Left cardiac atrium (tissue), 4 donors: Measurements from ENCODE around the gene CCDC78. TPM values are rescaled to one million over a fixed set of nuclear protein-coding genes. Genes with fewer than 3 reads are reported as not detected.
"Not testable (repeated sequence)": the region's sequence is repeated elsewhere in the genome, so short reads cannot be mapped to it uniquely, and the experiment has no call there.

Experiments used
- ATAC-seq, 2 donors: fragments of 200-7000 bp; cut with Tn5 transposase; one replicate each; pipeline ENCODE4 v1.9.1; 2020; ENCODE audit warnings: mild to moderate bottlenecking in 2 of 2, moderate library complexity in 2 of 2
- DNase-seq: peaks from one replicate; pipeline ENCODE4 v3.0.0-alpha.2; 2020
- intact Hi-C, 2 donors: fragments of 100-400 bp; cut with DNase I; formaldehyde crosslinking; loops; one replicate each; pipeline versions ENCODE4 v1.14.1 to v1.15.1; 2022 to 2023
- total RNA-seq, 2 donors: library from RNA; stranded (reverse); fragmentation: NEBNext Ultra II Directional; extraction: Animal tissue kit (Norgen Biotek cat#: 25700); gene quantifications; one replicate each; pipeline ENCODE4 v1.2.1, GENCODE V29; 2021
- donor health status: DM: no; HTN: yes; CAD: no.
- donor health status: DM: no; HTN: yes; CAD: no; lungs with severe emphysema.
- donor health status: DM: yes; HTN: yes; CAD: no.
- donor health status: Dilated cardiomyopathy.

The CCDC78 gene
- total RNA-seq, 2 donors from 2014 or later = 0.50 to 0.56 TPM

GRCh38 chr16:762595-763268 lies 36.5 kb upstream of the CCDC78 start:
- ATAC-seq (no peak), DNase-seq (no peak)
- intact Hi-C loops = no loop called here

DNA sequence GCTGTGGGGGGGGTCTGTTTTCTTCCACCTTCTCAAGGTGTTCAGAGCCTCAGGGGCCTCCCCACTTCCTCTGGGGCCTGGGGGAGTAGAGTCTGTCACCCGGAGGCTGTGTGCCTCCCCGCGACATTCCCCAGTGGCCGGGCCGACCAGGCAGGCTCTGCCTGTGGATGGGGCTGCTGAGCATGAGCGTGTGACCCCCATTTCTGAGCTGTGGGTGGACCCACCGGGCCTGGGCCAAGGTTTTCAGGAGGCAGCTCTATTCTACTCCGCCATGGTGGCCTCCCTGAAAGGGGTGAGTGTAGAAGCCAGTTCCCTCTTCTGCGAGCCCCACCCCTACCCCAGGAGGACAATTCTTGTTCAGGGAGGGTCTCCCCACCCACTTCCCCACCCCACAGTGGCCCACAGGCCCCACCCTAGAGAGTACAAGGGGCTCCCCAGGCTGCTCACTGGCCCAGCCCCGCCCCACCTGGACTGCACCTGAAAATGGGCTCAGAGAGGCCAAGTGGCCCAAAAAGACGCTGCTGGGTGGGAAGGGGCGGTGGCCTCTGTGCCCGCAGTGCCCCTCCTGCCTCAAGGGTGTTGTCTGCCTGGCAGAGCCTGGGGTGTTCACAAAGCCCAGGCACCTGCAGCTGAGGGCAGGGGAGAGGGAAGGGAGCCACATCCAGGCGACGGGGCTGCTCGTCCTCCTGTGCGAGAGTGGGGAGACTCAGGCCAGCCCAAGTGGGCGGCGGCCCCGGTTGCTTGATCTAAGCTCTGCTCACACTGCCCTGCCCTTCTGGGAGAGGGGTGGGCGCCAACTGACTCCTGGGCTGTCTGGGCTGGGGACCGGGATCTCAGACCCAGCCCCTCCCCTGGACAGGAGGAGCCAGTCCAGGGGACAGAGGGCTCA lies 35.6 kb upstream of the CCDC78 start:
- DNase-seq (no peak), ATAC-seq (no peak)
- intact Hi-C loops = no loop called here

GRCh38 chr16:760545-761343 lies 34.5 kb upstream of the CCDC78 start, which contains the start of gene MSLN:
MSLN (plus strand) TSS chr16:760734; CDS start chr16:762681, 1,947 bp downstream.
- DNase-seq (peak; percentile 46), ATAC-seq (peak; percentile 49 to 86)
- intact Hi-C loops = no loop called here

GRCh38 chr16:760065-760464 lies 33.8 kb upstream of the CCDC78 start:
- DNase-seq = no peak
- peak; percentile 28 to 64 for ATAC-seq
- intact Hi-C loops = no loop called here

GRCh38 chr16:759110-759910 lies 33.1 kb upstream of the CCDC78 start:
- no peak for DNase-seq
- no peak for ATAC-seq
- intact Hi-C loops = no loop called here

DNA sequence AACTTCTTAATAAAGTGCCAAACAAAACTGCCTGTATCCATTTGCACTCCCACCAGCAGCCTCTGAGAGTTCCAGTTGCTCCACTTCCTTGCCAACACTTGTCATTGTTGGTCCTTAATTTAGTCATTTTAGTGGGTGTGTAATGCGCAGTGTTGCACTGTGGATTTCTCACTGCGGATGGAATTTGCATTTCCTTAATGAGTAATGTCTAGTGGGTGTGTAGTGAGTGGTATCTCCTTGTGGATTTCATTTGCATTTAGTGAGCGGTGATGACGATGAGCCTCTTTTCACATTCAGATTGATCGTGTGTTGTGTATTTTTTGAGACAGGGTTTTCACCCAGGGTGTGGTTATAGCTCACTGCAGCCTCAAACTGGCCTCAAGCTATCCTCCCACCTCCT lies 30.2 kb upstream of the CCDC78 start:
- ATAC-seq = no peak
- intact Hi-C loops = no loop called here
- no peak for DNase-seq

GRCh38 chr16:754656-755055 lies 28.4 kb upstream of the CCDC78 start:
- ATAC-seq (peak in 1 of 2 donors; percentile 31), DNase-seq (no peak)
- intact Hi-C loops = no loop called here

- ATAC-seq, DNase-seq, intact Hi-C loops: not testable (repeated sequence)
These were observed 27.9 kb upstream of the CCDC78 start for GRCh38 chr16:754121-754607.

GRCh38 chr16:752007-752312 lies 25.7 kb upstream of the CCDC78 start:
- ATAC-seq (no peak), DNase-seq (no peak)
- intact Hi-C loops = no loop called here

DNA sequence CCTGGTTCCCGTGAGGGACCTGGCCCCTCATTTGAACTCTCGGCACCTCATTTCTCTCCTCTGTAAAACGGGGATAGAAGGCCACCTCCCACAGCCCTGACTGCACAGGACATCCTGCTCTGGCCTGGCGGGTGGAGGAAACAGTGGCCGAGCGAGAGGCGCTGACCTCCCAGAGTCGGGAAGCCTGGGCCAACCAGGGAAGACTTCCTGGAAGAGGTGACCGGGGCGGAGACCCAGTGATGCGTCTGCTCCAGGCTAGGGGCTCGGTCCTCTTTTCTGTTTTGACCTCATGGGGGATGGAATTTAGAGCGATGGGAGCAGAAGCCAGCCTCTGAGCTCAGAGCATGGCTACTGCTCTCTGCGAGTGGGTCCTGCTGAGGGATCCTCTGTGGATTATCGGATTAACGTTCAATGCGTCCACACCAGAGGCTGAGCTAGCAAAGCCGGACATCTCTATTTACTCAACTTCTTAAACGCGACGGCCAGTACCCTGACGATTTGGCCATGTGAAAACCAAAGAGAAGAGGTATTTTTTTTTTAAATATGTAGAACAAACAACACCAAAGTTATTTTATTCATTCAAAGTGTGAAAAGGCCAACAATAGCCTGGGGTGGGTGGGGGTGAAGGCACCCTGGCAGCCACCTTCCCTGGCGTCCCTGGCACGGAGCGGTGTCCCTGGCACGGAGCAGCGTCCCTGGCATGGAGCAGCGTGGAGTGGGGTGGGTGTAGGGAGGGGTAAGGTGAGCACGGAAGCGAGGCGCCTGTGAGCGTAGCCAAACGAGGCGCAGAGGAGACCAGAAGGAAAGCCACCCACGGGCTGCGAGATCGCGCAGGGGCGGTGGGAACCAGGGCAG lies 25.1 kb upstream of the CCDC78 start:
- DNase-seq (no peak), ATAC-seq (peak; percentile 57 to 87)
- intact Hi-C loops = no loop called here

- DNase-seq = no peak
- no peak for ATAC-seq
- intact Hi-C loops = no loop called here
These were observed 24.2 kb upstream of the CCDC78 start for GRCh38 chr16:750485-750884.

- DNase-seq = no peak
- peak; percentile 39 to 70 for ATAC-seq
- intact Hi-C loops = no loop called here
These were observed 22.8 kb upstream of the CCDC78 start for GRCh38 chr16:749010-749409.

GRCh38 chr16:747978-748746 lies 21.9 kb upstream of the CCDC78 start:
- intact Hi-C loops = no loop called here
- no peak for DNase-seq

DNA sequence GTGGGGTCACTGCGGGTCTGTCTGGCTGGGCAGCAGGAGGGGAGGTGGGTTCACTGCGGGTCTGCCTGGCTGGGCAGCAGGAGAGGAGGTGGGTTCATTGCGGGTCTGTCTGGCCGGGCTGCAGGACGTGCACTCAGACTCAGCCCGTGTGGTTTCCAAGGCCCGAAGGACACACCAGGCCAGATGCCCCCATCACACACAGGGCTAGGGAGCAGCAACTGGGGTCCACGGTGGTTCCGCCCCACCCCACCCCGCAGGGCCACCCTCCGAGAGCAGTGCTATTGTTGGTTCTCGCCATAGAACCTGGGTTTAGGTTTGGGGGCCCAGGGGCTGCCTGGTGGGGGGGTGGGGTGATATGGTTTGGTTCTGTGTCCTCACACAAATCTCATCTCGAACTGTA lies 20.4 kb upstream of the CCDC78 start:
- intact Hi-C loops = no loop called here
- no peak for DNase-seq
- no peak for ATAC-seq

More at GRCh38 chr16:747978-748746, 21.9 kb upstream of the CCDC78 start:
- ATAC-seq = no peak

DNA sequence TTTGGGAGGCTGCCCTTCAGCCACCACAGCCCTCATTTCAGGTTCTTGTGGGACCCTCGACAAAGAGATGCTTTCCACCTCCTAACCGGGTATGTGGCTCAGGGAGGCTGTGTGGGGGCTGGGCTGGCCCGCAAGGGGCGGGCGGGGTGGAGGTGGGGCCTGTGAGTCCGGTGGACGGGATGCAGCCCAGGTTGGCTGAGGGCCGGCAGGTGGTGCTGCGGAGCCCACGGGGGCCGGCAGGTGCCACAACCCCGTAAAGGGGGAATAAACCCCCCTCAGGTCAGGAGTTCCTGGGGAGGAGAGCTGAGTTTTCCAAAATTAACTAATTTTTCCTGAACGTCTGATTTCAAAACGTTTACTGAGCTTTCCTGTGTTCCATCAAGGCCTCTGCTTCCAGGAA lies 19.5 kb upstream of the CCDC78 start:
- intact Hi-C loops = no loop called here
- DNase-seq = no peak
- peak in 1 of 2 donors; percentile 32 for ATAC-seq

- DNase-seq = no peak
- ATAC-seq = no peak
- intact Hi-C loops = no loop called here
These were observed 17.7 kb upstream of the CCDC78 start for GRCh38 chr16:743794-744500.

DNA sequence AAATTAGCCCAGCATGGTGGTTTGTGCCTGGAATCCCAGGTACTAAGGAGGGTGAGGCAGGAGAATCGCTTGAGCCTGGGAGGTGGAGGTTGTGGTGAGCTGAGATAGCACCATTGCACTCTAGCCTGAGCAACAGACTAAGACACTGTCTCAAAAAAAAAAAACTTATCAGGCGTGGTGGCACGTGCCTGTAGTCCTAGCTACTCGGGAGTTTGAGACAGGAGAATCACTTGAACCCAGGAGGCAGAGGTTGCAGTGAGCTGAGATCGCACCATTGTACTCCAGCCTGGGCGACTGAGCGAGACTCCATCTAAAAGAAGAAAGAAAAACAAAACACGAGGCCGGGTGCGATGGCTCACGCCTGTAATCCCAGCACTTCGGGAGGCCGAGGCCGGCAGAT lies 16.7 kb upstream of the CCDC78 start:
- DNase-seq, ATAC-seq, intact Hi-C loops: not testable (repeated sequence)
